Lower leg skin (tissue), 4 donors: ENCODE measurements around the gene IP6K2. TPM values are rescaled to one million over a fixed set of nuclear protein-coding genes. Genes with fewer than 3 reads are reported as not detected.

Source experiments
- DNase-seq, 2 donors: peaks; one replicate each; pipeline ENCODE4 v3.0.0-alpha.2; 2019; ENCODE audit warnings: low spot score in 2 of 2
- H3K4me3 ChIP-seq: fragments of 200-600 bp; sonication (generic); 2 replicates; pipeline ENCODE4 v1.5.1; 2017; ENCODE audit warnings: mild to moderate bottlenecking, low read depth; ENCODE audit not compliant: poor library complexity, severe bottlenecking
- POLR2A ChIP-seq, 2 donors: fragments of 450-650 bp; IDR thresholded peaks; one replicate each; pipeline ENCODE4 v1.6.1; 2016 to 2017; ENCODE audit warnings: antibody characterized with exemption in 2 of 2, mild to moderate bottlenecking in 1 of 2, moderate library complexity in 1 of 2
- WGBS, 2 donors: methylation state at CpG; one replicate each; pipeline ENCODE4 v1.1.5; 2018; 5-methylcytosine and 5-hydroxymethylcytosine counted together
- intact Hi-C: fragments of 100-400 bp; cut with DNase I; formaldehyde crosslinking; loops from one replicate; pipeline ENCODE4 v1.15.0; 2023; ENCODE audit warnings: low total_unique reads
- total RNA-seq, 4 donors: library from RNA; depleted of rRNA; stranded (reverse); fragments of >200 nt; gene quantifications; one replicate each; pipeline ENCODE4 v1.1.0, GENCODE V29; 2016
- TF ChIP-seq, protein P1 (sequence below), 3 donors: fragments of 450-650 bp; IDR thresholded peaks; one replicate each; pipeline ENCODE4 v1.5.1; 2016; ENCODE audit warnings: antibody characterized with exemption in 3 of 3, mild to moderate bottlenecking in 3 of 3, moderate library complexity in 2 of 3

The IP6K2 gene
- total RNA-seq, 4 donors from 2014 or later = 142 to 304 (median 187) TPM

DNA sequence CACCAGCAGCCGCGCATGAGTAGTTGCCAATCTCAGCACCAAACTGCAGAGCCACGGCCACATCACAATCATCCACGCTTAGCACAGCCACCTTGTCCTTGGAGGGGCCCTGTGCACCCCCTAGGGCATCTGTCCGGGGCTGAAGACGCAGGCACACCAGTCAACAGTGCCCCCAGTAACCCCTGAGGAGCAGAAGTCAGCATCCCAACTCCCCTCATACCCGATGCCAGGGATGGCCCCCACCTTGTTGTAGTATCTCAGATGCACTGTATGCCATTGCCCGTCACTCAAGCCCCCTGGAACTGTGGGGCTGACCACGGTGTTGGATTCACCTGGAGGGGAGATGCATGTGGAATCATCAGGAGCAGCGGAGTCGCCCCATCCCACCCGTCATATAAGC lies 62.0 kb downstream of the IP6K2 start:
- WGBS, 2 donors = 92 to 94% methylated on average over 12 of the region's 12 CpGs
- H3K4me3 ChIP-seq = no peak overlapping the region
- DNase-seq = no peak
- TF ChIP-seq, protein P1, sequence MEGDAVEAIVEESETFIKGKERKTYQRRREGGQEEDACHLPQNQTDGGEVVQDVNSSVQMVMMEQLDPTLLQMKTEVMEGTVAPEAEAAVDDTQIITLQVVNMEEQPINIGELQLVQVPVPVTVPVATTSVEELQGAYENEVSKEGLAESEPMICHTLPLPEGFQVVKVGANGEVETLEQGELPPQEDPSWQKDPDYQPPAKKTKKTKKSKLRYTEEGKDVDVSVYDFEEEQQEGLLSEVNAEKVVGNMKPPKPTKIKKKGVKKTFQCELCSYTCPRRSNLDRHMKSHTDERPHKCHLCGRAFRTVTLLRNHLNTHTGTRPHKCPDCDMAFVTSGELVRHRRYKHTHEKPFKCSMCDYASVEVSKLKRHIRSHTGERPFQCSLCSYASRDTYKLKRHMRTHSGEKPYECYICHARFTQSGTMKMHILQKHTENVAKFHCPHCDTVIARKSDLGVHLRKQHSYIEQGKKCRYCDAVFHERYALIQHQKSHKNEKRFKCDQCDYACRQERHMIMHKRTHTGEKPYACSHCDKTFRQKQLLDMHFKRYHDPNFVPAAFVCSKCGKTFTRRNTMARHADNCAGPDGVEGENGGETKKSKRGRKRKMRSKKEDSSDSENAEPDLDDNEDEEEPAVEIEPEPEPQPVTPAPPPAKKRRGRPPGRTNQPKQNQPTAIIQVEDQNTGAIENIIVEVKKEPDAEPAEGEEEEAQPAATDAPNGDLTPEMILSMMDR (IDR thresholded peaks at IDR 0.05) = no peak
- no peak for TF ChIP-seq POLR2A (IDR thresholded peaks at IDR 0.05)
- intact Hi-C loops = no loop called here

DNA sequence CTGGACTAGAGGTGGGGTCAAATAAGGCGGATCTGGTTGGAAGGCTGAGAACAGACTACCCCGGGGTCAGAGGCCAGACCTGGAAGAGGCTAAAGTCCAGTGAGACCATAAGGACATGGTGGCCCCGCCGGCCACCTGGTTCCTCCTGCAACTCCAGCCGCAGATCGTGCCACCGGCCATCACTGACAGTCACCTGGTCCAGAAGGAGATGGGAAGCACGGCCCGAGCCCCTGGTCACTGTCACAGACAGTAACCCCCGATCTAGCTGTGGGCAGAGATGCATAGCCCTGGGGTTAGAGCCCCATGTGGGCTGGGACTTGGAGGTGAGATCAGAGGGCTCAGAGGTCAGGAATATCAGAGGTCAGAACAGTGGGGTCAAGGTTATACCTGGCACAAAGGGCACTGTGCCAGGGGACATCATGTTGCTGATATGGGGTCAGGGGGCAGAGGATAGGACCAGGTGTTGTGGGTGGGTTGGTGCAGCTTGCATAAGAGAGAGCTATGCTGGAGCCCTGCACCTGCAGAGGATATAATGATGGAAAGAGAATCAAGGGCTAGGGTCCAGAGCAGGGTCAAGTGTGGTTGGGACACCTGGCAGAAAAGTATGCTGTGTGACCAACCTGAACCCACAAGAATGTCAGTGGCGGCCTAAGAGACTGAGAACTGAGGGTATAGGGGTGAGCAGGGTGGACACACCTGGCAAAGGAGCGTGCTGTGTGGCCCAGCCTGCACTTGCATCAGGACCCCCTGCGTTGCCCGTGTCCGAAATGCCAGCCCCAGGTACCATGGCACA lies 63.9 kb downstream of the IP6K2 start:
- DNase-seq = no peak
- no peak overlapping the region for H3K4me3 ChIP-seq
- TF ChIP-seq, protein P1 (IDR thresholded peaks at IDR 0.05) = no peak
- TF ChIP-seq POLR2A (IDR thresholded peaks at IDR 0.05) = no peak
- whole genome bisulfite sequencing, 2 donors = 93 to 94% methylated on average over 15 of the region's 15 CpGs
- intact Hi-C loops = no loop called here

DNA sequence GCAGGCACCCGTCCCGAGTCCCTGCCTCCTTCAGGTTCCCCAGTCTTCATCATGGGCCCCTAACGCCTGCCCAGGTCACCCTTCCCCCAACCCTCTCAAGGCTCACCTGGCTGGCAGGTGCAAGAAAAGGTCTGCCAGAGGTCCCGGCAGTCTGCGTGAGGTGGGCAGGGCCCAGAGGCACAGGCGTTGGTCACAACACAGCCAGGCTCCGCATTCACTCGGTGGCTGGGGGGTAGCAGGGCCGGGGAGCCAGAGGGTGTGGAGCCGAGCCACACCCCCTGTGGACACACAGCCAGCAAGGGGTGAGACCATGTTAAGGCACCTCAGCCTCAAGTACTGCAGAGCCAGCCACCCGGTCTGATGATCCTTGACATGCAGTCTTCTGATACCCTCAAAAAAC lies 65.2 kb downstream of the IP6K2 start:
- intact Hi-C loops = no loop called here
- no peak overlapping the region for H3K4me3 ChIP-seq
- no peak for TF ChIP-seq POLR2A (IDR thresholded peaks at IDR 0.05)
- TF ChIP-seq, protein P1 (IDR thresholded peaks at IDR 0.05) = no peak
- no peak for DNase-seq
- 68 to 81% methylated on average over 6 to 11 of the region's 11 CpGs for WGBS, 2 donors

DNA sequence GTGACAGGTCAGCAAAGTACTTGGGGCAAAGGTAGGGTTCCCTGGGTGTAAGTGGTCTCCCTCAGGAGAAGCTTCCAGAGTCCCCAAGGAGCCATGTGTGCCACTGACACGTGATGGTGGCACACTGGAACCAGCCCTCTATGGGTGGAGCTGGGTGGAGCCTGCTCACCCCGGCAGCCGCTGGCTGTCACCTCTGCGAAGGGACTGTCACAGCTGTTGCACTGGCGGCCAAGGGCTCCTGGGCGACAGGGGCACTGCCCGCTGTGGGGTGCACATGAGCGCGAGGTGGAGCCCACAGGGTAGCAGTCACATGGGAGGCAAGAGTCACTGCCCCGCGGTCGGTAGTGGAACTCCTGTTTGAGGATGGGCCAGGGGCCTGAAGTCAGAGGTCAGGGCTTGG lies 66.3 kb downstream of the IP6K2 start:
- DNase-seq = no peak
- WGBS, 2 donors = 82 to 89% methylated on average over 12 of the region's 12 CpGs
- intact Hi-C loops = no loop called here

DNA sequence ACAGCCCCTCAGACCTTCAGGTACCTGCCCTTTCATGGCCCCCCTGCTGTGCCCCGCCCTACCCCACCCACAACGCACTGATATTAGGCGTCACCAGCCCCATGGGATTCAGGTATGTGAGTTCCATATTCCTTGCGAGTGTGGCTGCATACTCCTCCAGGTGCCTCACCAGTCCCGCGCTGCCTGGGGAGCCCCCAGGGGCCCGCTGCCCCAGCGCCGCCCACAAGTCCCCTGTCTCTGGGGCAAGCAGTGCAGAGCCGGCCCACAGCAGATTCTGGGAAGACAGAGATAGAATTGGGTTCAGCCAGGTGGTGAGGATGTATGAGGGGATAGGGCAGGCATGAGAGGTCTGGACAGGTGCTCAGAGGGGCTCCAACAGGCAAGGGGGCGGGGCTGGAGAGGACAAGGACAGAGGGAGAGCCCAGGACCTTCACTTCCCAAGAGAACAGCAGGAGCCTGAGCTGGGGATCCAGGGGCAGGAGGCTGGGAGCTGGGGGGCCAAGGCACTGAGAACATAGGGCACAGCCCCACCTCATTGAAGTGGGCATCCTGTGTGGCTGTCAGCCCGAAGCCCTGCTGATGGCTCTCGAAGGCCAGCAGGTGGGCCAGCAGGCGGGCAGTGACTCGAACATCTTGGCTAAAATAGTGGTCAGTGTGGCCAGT lies 68.7 kb downstream of the IP6K2 start:
- no peak for DNase-seq
- TF ChIP-seq, protein P1 (IDR thresholded peaks at IDR 0.05) = no peak
- TF ChIP-seq POLR2A (IDR thresholded peaks at IDR 0.05) = no peak
- no peak overlapping the region for H3K4me3 ChIP-seq
- intact Hi-C loops = no loop called here
- WGBS, 2 donors = 89 to 91% methylated on average over 14 of the region's 15 CpGs

More for the DNA sequence above, 66.3 kb downstream of the IP6K2 start:
- no peak overlapping the region for H3K4me3 ChIP-seq
- TF ChIP-seq POLR2A (IDR thresholded peaks at IDR 0.05) = no peak
- TF ChIP-seq, protein P1 (IDR thresholded peaks at IDR 0.05) = no peak
